ENCODE results near the gene TOM1.

GRCh38 chr22:35384527-35384926 is 84.8 kb downstream of the TOM1 start:
- TF ChIP-seq CTCF (IDR thresholded peaks at IDR 0.05) = no peak
- no peak for TF ChIP-seq POLR2AphosphoS5 (IDR thresholded peaks at IDR 0.05; ENCODE audit: insufficient read depth in 1 of 2, low read depth in 1 of 2)
- no peak for TF ChIP-seq POLR2A (IDR thresholded peaks at IDR 0.05)
